Neural crest cell (in vitro differentiated cells): Measurements from ENCODE around the gene NAE1. TPM values are rescaled to one million over a fixed set of nuclear protein-coding genes. Genes with fewer than 3 reads are reported as not detected.
A peak's percentile ranks its signal among the peaks of the same experiment; 100 is the strongest.
"Not testable (repeated sequence)": the region's sequence is repeated elsewhere in the genome, so short reads cannot be mapped to it uniquely, and the experiment has no call there.

Experiments used
- DNase-seq: peaks from one replicate; pipeline ENCODE4 v3.0.0; 2021; ENCODE audit warnings: low read depth, mixed read lengths, low spot score
- H3K27ac Mint-ChIP-seq: one replicate; pipeline ENCODE4 v1.8.0; 2021; ENCODE audit warnings: mild to moderate bottlenecking, mixed read lengths; ENCODE audit not compliant: unreplicated experiment
- H3K27me3 Mint-ChIP-seq: 2 replicates; pipeline ENCODE4 v1.8.0; 2021; ENCODE audit warnings: low read depth, mild to moderate bottlenecking, mixed read lengths
- H3K36me3 Mint-ChIP-seq: 2 replicates; pipeline ENCODE4 v1.8.0; 2021; ENCODE audit warnings: low read depth, mild to moderate bottlenecking, mixed read lengths
- H3K4me1 Mint-ChIP-seq: 2 replicates; pipeline ENCODE4 v1.8.0; 2021; ENCODE audit warnings: mixed read lengths
- H3K4me3 Mint-ChIP-seq: one replicate; pipeline ENCODE4 v1.8.0; 2021; ENCODE audit warnings: mild to moderate bottlenecking, mixed read lengths
- H3K9me3 Mint-ChIP-seq: 2 replicates; pipeline ENCODE4 v1.8.0; 2021; ENCODE audit warnings: mixed read lengths
- total RNA-seq: library from RNA; stranded (reverse); gene quantifications from 2 replicates; pipeline ENCODE4 v1.2.1, GENCODE V29; 2021
- TF ChIP-seq, protein P1 (sequence below): fragments of 200-600 bp; sonication (generic); conservative IDR thresholded peaks from 2 replicates; pipeline ENCODE4 v1.5.0; 2021; ENCODE audit warnings: antibody characterized with exemption, mild to moderate bottlenecking

NAE1 gene
- total RNA-seq, 1 donor from 2014 or later: 156 TPM

GRCh38 chr16:66872559-66872942 is 41.8 kb upstream of the NAE1 start:
- no peak overlapping the region for H3K27ac Mint-ChIP-seq
- H3K4me1 Mint-ChIP-seq: peaks cover 24% of the 10 kb centered on the region
- H3K36me3 Mint-ChIP-seq: no peaks in the 10 kb centered on the region
- H3K4me3 Mint-ChIP-seq: no peak overlapping the region
- TF ChIP-seq, protein P1, sequence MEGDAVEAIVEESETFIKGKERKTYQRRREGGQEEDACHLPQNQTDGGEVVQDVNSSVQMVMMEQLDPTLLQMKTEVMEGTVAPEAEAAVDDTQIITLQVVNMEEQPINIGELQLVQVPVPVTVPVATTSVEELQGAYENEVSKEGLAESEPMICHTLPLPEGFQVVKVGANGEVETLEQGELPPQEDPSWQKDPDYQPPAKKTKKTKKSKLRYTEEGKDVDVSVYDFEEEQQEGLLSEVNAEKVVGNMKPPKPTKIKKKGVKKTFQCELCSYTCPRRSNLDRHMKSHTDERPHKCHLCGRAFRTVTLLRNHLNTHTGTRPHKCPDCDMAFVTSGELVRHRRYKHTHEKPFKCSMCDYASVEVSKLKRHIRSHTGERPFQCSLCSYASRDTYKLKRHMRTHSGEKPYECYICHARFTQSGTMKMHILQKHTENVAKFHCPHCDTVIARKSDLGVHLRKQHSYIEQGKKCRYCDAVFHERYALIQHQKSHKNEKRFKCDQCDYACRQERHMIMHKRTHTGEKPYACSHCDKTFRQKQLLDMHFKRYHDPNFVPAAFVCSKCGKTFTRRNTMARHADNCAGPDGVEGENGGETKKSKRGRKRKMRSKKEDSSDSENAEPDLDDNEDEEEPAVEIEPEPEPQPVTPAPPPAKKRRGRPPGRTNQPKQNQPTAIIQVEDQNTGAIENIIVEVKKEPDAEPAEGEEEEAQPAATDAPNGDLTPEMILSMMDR: no peak
- no peak for DNase-seq
- no peaks in the 10 kb centered on the region for H3K9me3 Mint-ChIP-seq
- H3K27me3 Mint-ChIP-seq: peaks cover 3% of the 10 kb centered on the region

DNA sequence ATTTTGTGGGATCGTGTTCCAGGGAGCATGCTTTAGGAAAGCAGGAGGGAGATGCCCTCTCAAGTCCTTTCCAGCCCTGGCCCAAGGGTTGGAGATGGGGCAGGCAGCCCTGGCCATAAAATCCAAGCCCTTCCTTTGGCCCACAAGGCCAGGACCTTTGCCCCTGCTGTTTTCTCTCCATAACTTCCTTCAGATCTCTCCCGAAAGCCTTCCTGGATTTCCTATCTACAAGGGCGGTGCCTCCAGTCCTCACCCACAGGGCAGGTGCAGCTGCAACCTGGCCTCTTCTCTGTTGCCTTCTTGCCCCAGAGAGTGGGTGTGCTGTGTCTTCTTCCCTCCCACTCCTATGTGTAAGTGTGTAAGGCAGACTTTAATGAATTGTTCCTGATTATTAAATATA is 41.1 kb upstream of the NAE1 start:
- H3K4me1 Mint-ChIP-seq: peaks cover 24% of the 10 kb centered on the region
- no peak overlapping the region for H3K4me3 Mint-ChIP-seq
- peaks cover 3% of the 10 kb centered on the region for H3K27me3 Mint-ChIP-seq
- H3K9me3 Mint-ChIP-seq: no peaks in the 10 kb centered on the region
- no peak overlapping the region for H3K27ac Mint-ChIP-seq
- no peaks in the 10 kb centered on the region for H3K36me3 Mint-ChIP-seq
- TF ChIP-seq, protein P1: no peak
- DNase-seq: no peak

DNA sequence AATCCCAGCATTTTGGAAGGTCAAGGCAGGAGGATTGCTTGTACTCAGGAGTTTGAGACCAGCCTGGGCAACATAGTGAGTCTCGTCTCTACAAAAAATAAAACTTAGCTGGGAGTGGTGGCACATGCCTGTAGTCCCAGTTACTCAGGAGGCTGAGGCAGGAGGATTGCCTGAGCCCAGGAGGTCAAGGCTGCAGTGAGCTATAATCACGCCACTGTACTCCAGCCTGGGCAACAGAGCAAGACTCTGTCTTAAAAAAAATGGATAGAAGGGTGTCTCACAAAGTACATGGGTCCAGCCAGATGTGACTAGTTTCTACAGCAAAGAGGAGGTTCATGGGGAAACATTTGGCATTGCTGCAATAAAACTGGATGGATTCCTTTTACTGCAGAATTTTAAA is 40.6 kb upstream of the NAE1 start:
- not testable (repeated sequence) for H3K9me3 Mint-ChIP-seq, DNase-seq, H3K36me3 Mint-ChIP-seq, H3K27ac Mint-ChIP-seq, H3K27me3 Mint-ChIP-seq
- Mint-ChIP-seq H3K4me1 (peaks cover 24% of the 10 kb centered on the region), H3K4me3 (peak overlapping the region; percentile 44)

DNA sequence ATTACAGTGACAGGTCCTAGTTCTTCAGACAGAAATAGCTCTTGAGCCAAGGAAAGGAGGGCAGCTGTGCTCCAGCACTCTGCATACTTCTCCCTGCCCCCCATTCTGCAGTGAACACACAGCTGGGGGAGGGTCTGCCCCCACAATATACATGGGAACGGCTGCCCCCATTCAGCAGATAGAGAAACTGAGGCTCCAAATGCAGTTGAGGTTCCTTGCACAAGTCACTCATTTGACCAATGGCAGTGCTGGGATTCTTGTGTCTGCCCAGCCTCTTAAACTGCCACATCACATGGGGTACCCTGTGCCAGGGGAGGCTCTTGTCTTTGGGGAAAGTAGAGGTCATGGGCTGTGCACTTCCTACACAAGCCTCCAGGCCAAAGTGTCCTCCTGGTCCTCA is 38.6 kb upstream of the NAE1 start:
- no peaks in the 10 kb centered on the region for H3K36me3 Mint-ChIP-seq
- no peak for DNase-seq
- TF ChIP-seq, protein P1: no peak
- H3K4me1 Mint-ChIP-seq: peaks cover 19% of the 10 kb centered on the region
- no peaks in the 10 kb centered on the region for H3K9me3 Mint-ChIP-seq
- peaks cover 3% of the 10 kb centered on the region for H3K27me3 Mint-ChIP-seq
- H3K4me3 Mint-ChIP-seq: no peak overlapping the region
- no peak overlapping the region for H3K27ac Mint-ChIP-seq

GRCh38 chr16:66863707-66864106 is 32.9 kb upstream of the NAE1 start:
- DNase-seq: no peak
- TF ChIP-seq, protein P1: no peak
- Mint-ChIP-seq H3K4me3 (no peak overlapping the region), H3K36me3 (no peaks in the 10 kb centered on the region), H3K27ac (no peak overlapping the region), H3K27me3 (no peaks in the 10 kb centered on the region), H3K4me1 (peaks cover 8% of the 10 kb centered on the region), H3K9me3 (no peaks in the 10 kb centered on the region)

DNA sequence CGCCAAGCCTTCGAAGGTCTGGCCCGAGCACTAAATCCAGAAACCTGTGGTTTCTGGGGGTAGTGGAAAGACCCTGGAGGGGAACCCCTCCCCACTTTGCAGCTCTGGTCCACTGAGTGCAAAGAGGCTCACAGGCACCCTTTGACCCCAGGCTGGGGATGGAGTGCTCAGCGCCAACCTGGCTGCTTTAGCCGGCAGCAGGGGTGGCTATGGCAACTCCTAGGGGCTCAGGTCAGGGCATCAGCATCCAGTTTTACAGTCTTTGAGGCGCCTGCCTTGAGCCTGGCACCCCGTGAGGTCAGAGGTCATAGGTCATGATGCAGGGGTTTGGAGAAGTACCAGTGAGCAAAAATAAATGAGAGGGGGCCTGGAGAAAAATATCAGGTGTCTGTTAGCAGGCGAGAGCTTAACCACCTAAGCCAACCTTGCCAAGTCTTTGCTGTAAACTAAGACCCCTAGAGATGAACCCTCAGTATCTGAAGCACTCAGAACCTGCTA is 31.3 kb upstream of the NAE1 start:
- H3K9me3 Mint-ChIP-seq: no peaks in the 10 kb centered on the region
- H3K27ac Mint-ChIP-seq: no peak overlapping the region
- no peak overlapping the region for H3K4me3 Mint-ChIP-seq
- no peak for DNase-seq
- H3K36me3 Mint-ChIP-seq: no peaks in the 10 kb centered on the region
- no peaks in the 10 kb centered on the region for H3K27me3 Mint-ChIP-seq
- TF ChIP-seq, protein P1: no peak
- H3K4me1 Mint-ChIP-seq: peaks cover 4% of the 10 kb centered on the region
